ENCODE measurements around the gene LAD1. TPM values are rescaled to one million over a fixed set of nuclear protein-coding genes. Genes with fewer than 3 reads are reported as not detected.

The LAD1 gene
- total and polyA plus RNA-seq, 9 of the 15 experiments (the other 6 are each of a cell fraction or from before 2014, with no cell fraction given), result 0.31 TPM; not detected in 8

DNA sequence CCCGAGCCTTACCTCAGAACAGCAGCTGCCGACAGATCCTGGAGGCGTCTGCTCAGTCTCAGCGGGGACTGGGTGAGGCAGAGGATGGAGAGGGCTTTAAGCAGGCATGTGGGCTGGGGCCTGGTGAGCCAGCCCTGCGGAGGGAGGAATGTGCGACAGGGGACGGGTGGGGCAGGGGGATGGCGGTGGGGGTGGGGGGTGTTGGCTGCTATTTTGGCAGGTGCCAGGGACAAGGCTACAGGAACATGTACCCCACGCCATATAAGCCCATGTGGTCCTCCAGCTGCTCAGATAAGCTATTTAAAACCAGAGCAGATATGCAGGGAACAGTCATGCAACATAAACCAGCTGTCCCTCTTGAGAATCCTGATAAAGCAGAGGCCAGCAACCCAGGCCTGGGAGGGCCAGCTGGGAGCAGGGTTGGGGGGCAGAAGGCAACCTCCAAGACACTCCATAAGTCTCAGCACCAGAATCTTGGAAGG is 21.5 kb downstream of the LAD1 start, which contains the start of gene TNNT2 (continued):
- TF ChIP-seq, protein P1, sequence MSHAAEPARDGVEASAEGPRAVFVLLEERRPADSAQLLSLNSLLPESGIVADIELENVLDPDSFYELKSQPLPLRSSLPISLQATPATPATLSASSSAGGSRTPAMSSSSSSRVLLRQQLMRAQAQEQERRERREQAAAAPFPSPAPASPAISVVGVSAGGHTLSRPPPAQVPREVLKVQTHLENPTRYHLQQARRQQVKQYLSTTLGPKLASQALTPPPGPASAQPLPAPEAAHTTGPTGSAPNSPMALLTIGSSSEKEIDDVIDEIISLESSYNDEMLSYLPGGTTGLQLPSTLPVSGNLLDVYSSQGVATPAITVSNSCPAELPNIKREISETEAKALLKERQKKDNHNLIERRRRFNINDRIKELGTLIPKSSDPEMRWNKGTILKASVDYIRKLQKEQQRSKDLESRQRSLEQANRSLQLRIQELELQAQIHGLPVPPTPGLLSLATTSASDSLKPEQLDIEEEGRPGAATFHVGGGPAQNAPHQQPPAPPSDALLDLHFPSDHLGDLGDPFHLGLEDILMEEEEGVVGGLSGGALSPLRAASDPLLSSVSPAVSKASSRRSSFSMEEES (CRISPR knock-in tag; IDR thresholded peaks at IDR 0.05), result no peak
- TF ChIP-seq NR1H2 (CRISPR knock-in tag; IDR thresholded peaks at IDR 0.05), result no peak
- 0 out of 4 replicates have a peak, but pooled peaks of 1 of the 2 experiments have one; percentile 20 for TF ChIP-seq TRIM24 (IDR thresholded peaks at IDR 0.05)

DNA sequence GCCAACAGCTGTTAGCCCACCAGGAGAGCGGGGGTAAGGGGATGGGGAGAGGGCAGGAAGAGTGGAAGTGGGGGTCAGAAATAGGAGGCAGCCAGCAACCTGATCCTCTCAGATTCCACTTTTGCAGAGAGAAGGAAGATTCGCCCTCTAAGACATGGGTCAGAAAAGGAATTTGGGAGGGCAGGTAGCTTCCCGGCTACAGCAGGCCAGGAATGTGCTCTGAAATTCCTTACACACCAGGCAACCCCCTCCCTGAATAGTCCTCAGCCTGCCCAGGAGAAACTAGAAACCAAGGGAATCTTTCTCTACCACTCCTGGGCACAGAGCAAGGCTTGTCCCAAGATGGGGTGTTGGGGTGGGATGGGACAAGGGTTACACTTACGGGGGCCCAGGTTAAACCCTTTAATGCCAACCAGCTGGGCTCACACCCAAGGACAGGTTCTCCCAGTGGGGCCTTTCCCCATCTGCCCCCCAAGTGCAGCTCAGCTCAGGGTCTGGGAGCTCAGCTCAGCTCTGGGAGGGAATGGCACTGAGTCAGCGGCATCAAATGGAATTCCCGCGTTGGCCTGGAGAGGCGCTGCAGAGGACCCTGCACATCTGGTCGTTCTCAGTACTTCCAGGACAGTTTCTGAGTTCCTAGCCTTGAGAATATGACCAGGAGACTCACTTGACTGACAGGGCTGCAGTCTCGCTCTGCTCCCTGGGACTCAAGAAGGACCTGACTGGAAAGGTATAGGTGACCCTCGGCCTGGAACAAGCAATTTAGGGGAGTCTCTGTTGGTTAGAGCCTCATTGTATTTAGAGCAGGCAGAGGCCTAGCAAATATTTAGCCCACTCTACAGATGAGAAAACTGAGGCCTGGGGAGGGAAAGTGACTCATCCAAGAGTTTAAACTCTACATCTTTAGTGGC is 22.4 kb downstream of the LAD1 start:
- H3K27me3 ChIP-seq (ENCODE audit: control insufficient read depth in 2 of 2, insufficient read depth in 2 of 2, low read length in 2 of 2), result peaks cover 15 to 66% of the 10 kb centered on the region in 2 experiments; a peak in 4 of 5 replicates
- peak; percentile 94 for ATAC-seq
- under 1% methylated on average over 11 of the region's 11 CpGs for WGBS (ENCODE audit: insufficient coverage, low coverage, missing lambda C conversion rate)
- H3K9ac ChIP-seq (ENCODE audit: insufficient read depth in 1 of 2, low read depth in 2 of 2, low read length in 2 of 2), result no peak overlapping the region
- peak; percentile 93 for FAIRE-seq
- POLR2A ChIA-PET, result no interaction called here
- in situ Hi-C loops (cut with MboI), result no loop called here
- no peaks in the 10 kb centered on the region for H3K79me2 ChIP-seq (ENCODE audit: control insufficient read depth, insufficient read depth, low read length)
- no peak overlapping the region for H2AFZ ChIP-seq (ENCODE audit: low read depth, low read length)
- no TSS peak for BruUV-seq (replicated peaks)
- no peak overlapping the region for H3K4me2 ChIP-seq (ENCODE audit: insufficient read depth, low read length)
- H3K9me3 ChIP-seq (replicated peaks; ENCODE audit: control insufficient read depth, insufficient read depth, low read depth, low read length), result no peaks in the 10 kb centered on the region
- H4K20me1 ChIP-seq (replicated peaks; ENCODE audit: control insufficient read depth, insufficient read depth, low read length), result peaks cover 20% of the 10 kb centered on the region
- H3K9me1 ChIP-seq (ENCODE audit: control insufficient read depth, insufficient read depth, low read length), result peaks cover 4% of the 10 kb centered on the region
- CTCF ChIA-PET (ENCODE audit: low intra/inter-chr PET ratio), result interaction anchor here (0.6 kb wide), 1 partner anchor 842 kb away, joined by 3 read pairs; no protein-coding TSS in a partner anchor
- DNase-seq (ENCODE audit: extremely low read depth in 1 of 4, low spot score in 3 of 4), result peak; percentile 67 to 82 (median 77)
- H3K4me1 ChIP-seq (replicated peaks in 1 of 2; ENCODE audit: control insufficient read depth in 2 of 2, insufficient read depth in 2 of 2, low read length in 2 of 2), result no peaks in the 10 kb centered on the region; a peak in 1 of 5 replicates
- no peak overlapping the region for H3K4me3 ChIP-seq
- H3K27ac ChIP-seq (ENCODE audit: extremely low read depth, low read depth, low read length), result no peak overlapping the region
- H3K36me3 ChIP-seq (ENCODE audit: control insufficient read depth, insufficient read depth, low read length), result no peaks in the 10 kb centered on the region
- intact Hi-C loops (cut with micrococcal nuclease), result no loop called here
- TF ChIP-seq NRF1 (conservative IDR thresholded peaks at IDR 0.05 in 1 of 2, IDR thresholded peaks at IDR 0.05 in 1 of 2) (0 out of 4 replicates have a peak, but pooled peaks of 1 of the 2 experiments have one; percentile 27), XRCC5 (IDR thresholded peaks at IDR 0.05; ENCODE audit: low read depth, low read length) (peak; percentile 57; the same call in 1 of the 2 replicates), MAFK (IDR thresholded peaks at IDR 0.05; ENCODE audit: low read length) (0 out of 2 replicates have a peak, but pooled peaks have one; percentile 5), ADNP (tag; IDR thresholded peaks at IDR 0.05) (peak; percentile 49; the same call in 1 of the 2 replicates), ZNF12 (CRISPR knock-in tag; IDR thresholded peaks at IDR 0.05) (no peak), HIVEP1 (CRISPR knock-in tag; IDR thresholded peaks at IDR 0.05) (no peak), BCOR (IDR thresholded peaks at IDR 0.05) (peak; percentile 81; the same call in 1 of the 2 replicates)
- TF ChIP-seq, protein P2, sequence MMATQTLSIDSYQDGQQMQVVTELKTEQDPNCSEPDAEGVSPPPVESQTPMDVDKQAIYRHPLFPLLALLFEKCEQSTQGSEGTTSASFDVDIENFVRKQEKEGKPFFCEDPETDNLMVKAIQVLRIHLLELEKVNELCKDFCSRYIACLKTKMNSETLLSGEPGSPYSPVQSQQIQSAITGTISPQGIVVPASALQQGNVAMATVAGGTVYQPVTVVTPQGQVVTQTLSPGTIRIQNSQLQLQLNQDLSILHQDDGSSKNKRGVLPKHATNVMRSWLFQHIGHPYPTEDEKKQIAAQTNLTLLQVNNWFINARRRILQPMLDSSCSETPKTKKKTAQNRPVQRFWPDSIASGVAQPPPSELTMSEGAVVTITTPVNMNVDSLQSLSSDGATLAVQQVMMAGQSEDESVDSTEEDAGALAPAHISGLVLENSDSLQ (IDR thresholded peaks at IDR 0.05), result peak; percentile 85
- TF ChIP-seq, protein P3, sequence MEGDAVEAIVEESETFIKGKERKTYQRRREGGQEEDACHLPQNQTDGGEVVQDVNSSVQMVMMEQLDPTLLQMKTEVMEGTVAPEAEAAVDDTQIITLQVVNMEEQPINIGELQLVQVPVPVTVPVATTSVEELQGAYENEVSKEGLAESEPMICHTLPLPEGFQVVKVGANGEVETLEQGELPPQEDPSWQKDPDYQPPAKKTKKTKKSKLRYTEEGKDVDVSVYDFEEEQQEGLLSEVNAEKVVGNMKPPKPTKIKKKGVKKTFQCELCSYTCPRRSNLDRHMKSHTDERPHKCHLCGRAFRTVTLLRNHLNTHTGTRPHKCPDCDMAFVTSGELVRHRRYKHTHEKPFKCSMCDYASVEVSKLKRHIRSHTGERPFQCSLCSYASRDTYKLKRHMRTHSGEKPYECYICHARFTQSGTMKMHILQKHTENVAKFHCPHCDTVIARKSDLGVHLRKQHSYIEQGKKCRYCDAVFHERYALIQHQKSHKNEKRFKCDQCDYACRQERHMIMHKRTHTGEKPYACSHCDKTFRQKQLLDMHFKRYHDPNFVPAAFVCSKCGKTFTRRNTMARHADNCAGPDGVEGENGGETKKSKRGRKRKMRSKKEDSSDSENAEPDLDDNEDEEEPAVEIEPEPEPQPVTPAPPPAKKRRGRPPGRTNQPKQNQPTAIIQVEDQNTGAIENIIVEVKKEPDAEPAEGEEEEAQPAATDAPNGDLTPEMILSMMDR (IDR thresholded peaks at IDR 0.05 in 2 of 3, conservative IDR thresholded peaks at IDR 0.05 in 1 of 3; ENCODE audit: insufficient read depth in 2 of 3, low read depth in 1 of 3, low read length in 3 of 3), result peak; percentile 79 to 91 (median 79)
- TF ChIP-seq, protein P4, sequence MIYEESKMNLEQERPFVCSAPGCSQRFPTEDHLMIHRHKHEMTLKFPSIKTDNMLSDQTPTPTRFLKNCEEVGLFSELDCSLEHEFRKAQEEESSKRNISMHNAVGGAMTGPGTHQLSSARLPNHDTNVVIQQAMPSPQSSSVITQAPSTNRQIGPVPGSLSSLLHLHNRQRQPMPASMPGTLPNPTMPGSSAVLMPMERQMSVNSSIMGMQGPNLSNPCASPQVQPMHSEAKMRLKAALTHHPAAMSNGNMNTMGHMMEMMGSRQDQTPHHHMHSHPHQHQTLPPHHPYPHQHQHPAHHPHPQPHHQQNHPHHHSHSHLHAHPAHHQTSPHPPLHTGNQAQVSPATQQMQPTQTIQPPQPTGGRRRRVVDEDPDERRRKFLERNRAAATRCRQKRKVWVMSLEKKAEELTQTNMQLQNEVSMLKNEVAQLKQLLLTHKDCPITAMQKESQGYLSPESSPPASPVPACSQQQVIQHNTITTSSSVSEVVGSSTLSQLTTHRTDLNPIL (CRISPR knock-in tag; IDR thresholded peaks at IDR 0.05), result no peak

Data from K562 (cell line).